Osteocyte (in vitro differentiated cells): ENCODE measurements around the gene RPS21. TPM values are rescaled to one million over a fixed set of nuclear protein-coding genes. Genes with fewer than 3 reads are reported as not detected.
"Not testable (repeated sequence)": the region's sequence is repeated elsewhere in the genome, so short reads cannot be mapped to it uniquely, and the experiment has no call there.

Experiments
- DNase-seq: peaks from one replicate; pipeline ENCODE4 v3.0.0; 2021; ENCODE audit warnings: mixed read lengths; ENCODE audit not compliant: unreplicated experiment; ENCODE audit errors: extremely low spot score
- H3K27ac Mint-ChIP-seq: one replicate; pipeline ENCODE4 v1.8.0; 2021; ENCODE audit warnings: mild to moderate bottlenecking, mixed read lengths; ENCODE audit not compliant: unreplicated experiment
- H3K27me3 Mint-ChIP-seq: one replicate; pipeline ENCODE4 v1.8.0; 2021; ENCODE audit warnings: mixed read lengths; ENCODE audit not compliant: unreplicated experiment
- H3K36me3 Mint-ChIP-seq: one replicate; pipeline ENCODE4 v1.8.0; 2021; ENCODE audit warnings: mixed read lengths; ENCODE audit not compliant: unreplicated experiment
- H3K4me1 Mint-ChIP-seq: one replicate; pipeline ENCODE4 v1.8.0; 2021; ENCODE audit warnings: mixed read lengths; ENCODE audit not compliant: unreplicated experiment
- H3K4me3 Mint-ChIP-seq: one replicate; pipeline ENCODE4 v1.8.0; 2021; ENCODE audit warnings: mild to moderate bottlenecking, moderate library complexity, mixed read lengths; ENCODE audit not compliant: unreplicated experiment
- H3K9me3 Mint-ChIP-seq: one replicate; pipeline ENCODE4 v1.8.0; 2021; ENCODE audit warnings: mixed read lengths; ENCODE audit not compliant: unreplicated experiment
- CTCF ChIP-seq: fragments of 200-600 bp; sonication (generic); IDR thresholded peaks from 2 replicates; pipeline ENCODE4 v1.5.0; 2021; ENCODE audit warnings: antibody characterized with exemption, mild to moderate bottlenecking, moderate library complexity
- total RNA-seq: library from RNA; stranded (reverse); gene quantifications from 2 replicates; pipeline ENCODE4 v1.2.1, GENCODE V29; 2021

The RPS21 gene
- total RNA-seq, 1 donor from 2014 or later: 1,013 TPM

- H3K27ac Mint-ChIP-seq: no peak overlapping the region
- no peak for TF ChIP-seq CTCF
These were observed 14.6 kb upstream of the RPS21 start for GRCh38 chr20:62372042-62372993.

GRCh38 chr20:62373631-62374179, 13.2 kb upstream of the RPS21 start:
- not testable (repeated sequence) for H3K9me3 Mint-ChIP-seq, H3K4me3 Mint-ChIP-seq, H3K27ac Mint-ChIP-seq, H3K36me3 Mint-ChIP-seq, H3K27me3 Mint-ChIP-seq, DNase-seq
- H3K4me1 Mint-ChIP-seq: peaks cover 57% of the 10 kb centered on the region

More at GRCh38 chr20:62372042-62372993, 14.6 kb upstream of the RPS21 start:
- no peak for DNase-seq
- Mint-ChIP-seq H3K9me3 (no peaks in the 10 kb centered on the region), H3K36me3 (no peaks in the 10 kb centered on the region), H3K4me1 (peaks cover 61% of the 10 kb centered on the region), H3K27me3 (no peaks in the 10 kb centered on the region), H3K4me3 (no peak overlapping the region)

GRCh38 chr20:62374331-62375152, 12.4 kb upstream of the RPS21 start:
- H3K27ac Mint-ChIP-seq: peak overlapping the region; percentile 54
- H3K4me1 Mint-ChIP-seq: peaks cover 50% of the 10 kb centered on the region
- no peak overlapping the region for H3K4me3 Mint-ChIP-seq

DNA sequence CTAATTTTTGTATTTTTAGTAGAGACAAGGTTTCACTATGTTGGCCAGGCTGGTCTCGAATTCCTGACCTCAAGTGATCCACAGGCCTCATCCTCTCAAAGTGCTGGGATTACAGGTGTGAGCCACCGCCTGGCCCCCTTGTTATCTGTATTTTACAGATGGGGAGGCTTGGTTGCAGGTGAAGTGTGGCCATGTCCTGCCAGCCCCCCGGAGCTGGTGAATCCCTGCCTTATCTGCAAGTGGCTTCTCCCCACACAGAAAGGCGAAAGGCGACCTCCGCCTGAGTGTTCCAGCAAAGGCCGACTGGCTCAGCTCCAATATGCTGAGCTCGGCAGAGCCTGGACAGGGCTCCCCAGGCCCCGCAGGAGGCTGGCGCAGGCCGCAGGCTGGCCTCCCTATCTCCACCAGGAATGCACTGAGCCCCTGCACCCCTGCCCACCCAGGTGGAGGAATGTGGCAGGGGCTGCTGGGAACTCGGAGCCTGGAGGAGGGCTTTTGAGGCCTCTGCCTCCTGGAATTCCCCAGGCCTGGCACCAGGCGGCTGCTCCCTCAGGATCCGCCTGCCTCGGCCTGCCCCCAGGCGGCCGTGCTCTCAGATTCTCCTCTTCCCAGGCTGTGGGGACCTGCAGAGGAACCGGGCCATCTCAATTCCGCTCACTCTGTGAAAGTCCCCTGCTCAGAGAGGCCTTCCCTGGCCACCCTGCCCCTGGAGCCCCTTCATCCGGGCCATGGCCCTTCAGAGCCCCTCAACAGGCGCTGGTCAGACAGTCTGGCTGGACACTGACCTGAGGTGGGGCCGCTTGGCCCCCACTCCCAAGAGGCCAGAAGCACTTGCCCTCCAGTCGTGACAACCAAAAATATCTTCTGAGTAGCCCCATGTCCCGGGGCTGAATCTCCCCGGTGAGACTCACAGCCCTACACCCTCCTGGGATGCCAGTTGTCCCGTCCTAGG, 10.5 kb upstream of the RPS21 start:
- peak; percentile 59 for TF ChIP-seq CTCF
- no peak for DNase-seq
- no peaks in the 10 kb centered on the region for H3K27me3 Mint-ChIP-seq
- no peaks in the 10 kb centered on the region for H3K9me3 Mint-ChIP-seq
- peak overlapping the region; percentile 66 for H3K27ac Mint-ChIP-seq
- peaks cover 53% of the 10 kb centered on the region for H3K4me1 Mint-ChIP-seq
- no peak overlapping the region for H3K4me3 Mint-ChIP-seq
- H3K36me3 Mint-ChIP-seq: no peaks in the 10 kb centered on the region

More at GRCh38 chr20:62374331-62375152, 12.4 kb upstream of the RPS21 start:
- DNase-seq: no peak
- TF ChIP-seq CTCF: no peak
- no peaks in the 10 kb centered on the region for H3K36me3 Mint-ChIP-seq
- no peaks in the 10 kb centered on the region for H3K9me3 Mint-ChIP-seq
- no peaks in the 10 kb centered on the region for H3K27me3 Mint-ChIP-seq

DNA sequence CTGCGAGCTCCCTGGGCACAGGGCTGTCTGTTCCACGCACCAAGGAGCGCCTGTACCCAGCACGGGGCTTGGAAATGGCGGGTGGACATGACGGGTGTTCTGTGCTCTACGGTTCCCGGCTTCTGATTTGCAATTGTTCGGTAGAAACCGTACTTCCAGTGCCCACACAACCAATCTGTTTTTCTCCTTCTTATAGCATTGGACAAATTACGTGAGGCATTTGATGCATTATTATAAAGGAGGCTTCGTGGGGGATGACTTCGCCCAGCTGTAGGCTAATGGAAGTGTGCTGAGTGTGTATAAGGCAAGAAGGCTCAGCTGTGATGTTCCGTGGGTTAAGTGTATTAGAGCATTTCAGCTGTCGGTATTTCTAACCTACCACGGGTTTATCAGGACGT, 9.8 kb upstream of the RPS21 start:
- no peak for DNase-seq
- Mint-ChIP-seq H3K27ac (peak overlapping the region; percentile 65), H3K9me3 (no peaks in the 10 kb centered on the region), H3K4me3 (no peak overlapping the region), H3K4me1 (peaks cover 52% of the 10 kb centered on the region), H3K36me3 (peaks cover 4% of the 10 kb centered on the region), H3K27me3 (no peaks in the 10 kb centered on the region)
- TF ChIP-seq CTCF: no peak
